ENCODE data around the gene NLGN1.

NLGN1 gene

GRCh38 chr3:173688216-173688842 is 290.8 kb downstream of the NLGN1 start:
- ATAC-seq = no peak
- H3K4me1 Mint-ChIP-seq = no peaks in the 10 kb centered on the region
- H3K27ac Mint-ChIP-seq = no peak overlapping the region
- no peaks in the 10 kb centered on the region for H3K27me3 Mint-ChIP-seq
- no peak for DNase-seq
- H3K4me3 Mint-ChIP-seq = no peak overlapping the region
- no peaks in the 10 kb centered on the region for H3K9me3 Mint-ChIP-seq

GRCh38 chr3:173690542-173691180 is 293.1 kb downstream of the NLGN1 start:
- Mint-ChIP-seq H3K9me3 (no peaks in the 10 kb centered on the region), H3K27ac (no peak overlapping the region), H3K27me3 (no peaks in the 10 kb centered on the region), H3K4me1 (no peaks in the 10 kb centered on the region), H3K4me3 (no peak overlapping the region)
- ATAC-seq = no peak
- DNase-seq = no peak

- ATAC-seq (no peak), DNase-seq (no peak)
- Mint-ChIP-seq H3K4me1 (no peaks in the 10 kb centered on the region), H3K9me3 (no peaks in the 10 kb centered on the region), H3K27me3 (no peaks in the 10 kb centered on the region), H3K27ac (no peak overlapping the region), H3K4me3 (no peak overlapping the region)
These were observed 301.8 kb downstream of the NLGN1 start for GRCh38 chr3:173699353-173699752.

- no peak overlapping the region for H3K4me3 Mint-ChIP-seq
- no peaks in the 10 kb centered on the region for H3K9me3 Mint-ChIP-seq
- no peak for DNase-seq
- no peaks in the 10 kb centered on the region for H3K27me3 Mint-ChIP-seq
- no peak overlapping the region for H3K27ac Mint-ChIP-seq
- no peaks in the 10 kb centered on the region for H3K4me1 Mint-ChIP-seq
- ATAC-seq = no peak
These were observed 302.8 kb downstream of the NLGN1 start for GRCh38 chr3:173700336-173700735.

GRCh38 chr3:173702561-173702960 is 305.0 kb downstream of the NLGN1 start:
- DNase-seq (no peak), ATAC-seq (no peak)
- H3K27ac Mint-ChIP-seq = no peak overlapping the region
- no peak overlapping the region for H3K4me3 Mint-ChIP-seq
- H3K27me3 Mint-ChIP-seq = no peaks in the 10 kb centered on the region
- H3K4me1 Mint-ChIP-seq = no peaks in the 10 kb centered on the region
- no peaks in the 10 kb centered on the region for H3K9me3 Mint-ChIP-seq

GRCh38 chr3:173703771-173704170 is 306.2 kb downstream of the NLGN1 start:
- ATAC-seq = no peak
- Mint-ChIP-seq H3K27ac (no peak overlapping the region), H3K9me3 (no peaks in the 10 kb centered on the region)

GRCh38 chr3:173706630-173707029 is 309.1 kb downstream of the NLGN1 start:
- Mint-ChIP-seq H3K4me1 (no peaks in the 10 kb centered on the region), H3K4me3 (no peak overlapping the region), H3K9me3 (no peaks in the 10 kb centered on the region), H3K27me3 (no peaks in the 10 kb centered on the region), H3K27ac (no peak overlapping the region)
- DNase-seq = no peak
- no peak for ATAC-seq

More at GRCh38 chr3:173703771-173704170, 306.2 kb downstream of the NLGN1 start:
- no peaks in the 10 kb centered on the region for H3K27me3 Mint-ChIP-seq
- no peak overlapping the region for H3K4me3 Mint-ChIP-seq
- DNase-seq = no peak
- no peaks in the 10 kb centered on the region for H3K4me1 Mint-ChIP-seq

- Mint-ChIP-seq H3K4me1 (no peaks in the 10 kb centered on the region), H3K4me3 (no peak overlapping the region), H3K27me3 (no peaks in the 10 kb centered on the region), H3K9me3 (no peaks in the 10 kb centered on the region), H3K27ac (no peak overlapping the region)
- no peak for DNase-seq
- ATAC-seq = no peak
These were observed 310.6 kb downstream of the NLGN1 start for GRCh38 chr3:173708191-173708590.

- DNase-seq (no peak), ATAC-seq (no peak)
- no peaks in the 10 kb centered on the region for H3K27me3 Mint-ChIP-seq
- H3K4me1 Mint-ChIP-seq = no peaks in the 10 kb centered on the region
- no peak overlapping the region for H3K4me3 Mint-ChIP-seq
- H3K27ac Mint-ChIP-seq = no peak overlapping the region
- H3K9me3 Mint-ChIP-seq = no peaks in the 10 kb centered on the region
These were observed 311.5 kb downstream of the NLGN1 start for GRCh38 chr3:173709026-173709425.

- ATAC-seq (no peak), DNase-seq (no peak)
- H3K27ac Mint-ChIP-seq = no peak overlapping the region
- H3K9me3 Mint-ChIP-seq = no peaks in the 10 kb centered on the region
- no peaks in the 10 kb centered on the region for H3K4me1 Mint-ChIP-seq
- H3K4me3 Mint-ChIP-seq = no peak overlapping the region
- H3K27me3 Mint-ChIP-seq = no peaks in the 10 kb centered on the region
These were observed 314.1 kb downstream of the NLGN1 start for GRCh38 chr3:173711619-173712018.

- peaks cover 4 to 7% of the 10 kb centered on the region in 2 donors for H3K9me3 Mint-ChIP-seq
- ATAC-seq = no peak
- no peak for DNase-seq
These were observed 322.0 kb downstream of the NLGN1 start for GRCh38 chr3:173719585-173719984.

GRCh38 chr3:173725507-173725906 is 328.0 kb downstream of the NLGN1 start:
- no peak overlapping the region for H3K4me3 Mint-ChIP-seq
- H3K4me1 Mint-ChIP-seq = no peaks in the 10 kb centered on the region
- ATAC-seq (no peak), DNase-seq (no peak)
- H3K27ac Mint-ChIP-seq = no peak overlapping the region
- H3K9me3 Mint-ChIP-seq = no peaks in the 10 kb centered on the region
- H3K27me3 Mint-ChIP-seq = no peaks in the 10 kb centered on the region

More at GRCh38 chr3:173719585-173719984, 322.0 kb downstream of the NLGN1 start:
- H3K27me3 Mint-ChIP-seq = no peaks in the 10 kb centered on the region
- no peak overlapping the region for H3K27ac Mint-ChIP-seq
- no peaks in the 10 kb centered on the region for H3K4me1 Mint-ChIP-seq
- no peak overlapping the region for H3K4me3 Mint-ChIP-seq

GRCh38 chr3:173730391-173730790 is 332.8 kb downstream of the NLGN1 start:
- H3K9me3 Mint-ChIP-seq = no peaks in the 10 kb centered on the region
- H3K4me1 Mint-ChIP-seq = no peaks in the 10 kb centered on the region
- no peak overlapping the region for H3K27ac Mint-ChIP-seq
- H3K4me3 Mint-ChIP-seq = no peak overlapping the region
- H3K27me3 Mint-ChIP-seq = no peaks in the 10 kb centered on the region
- DNase-seq (no peak), ATAC-seq (no peak)

- no peak for DNase-seq
- no peak for ATAC-seq
- Mint-ChIP-seq H3K27me3 (no peaks in the 10 kb centered on the region), H3K4me1 (no peaks in the 10 kb centered on the region), H3K4me3 (no peak overlapping the region), H3K27ac (no peak overlapping the region), H3K9me3 (no peaks in the 10 kb centered on the region)
These were observed 334.7 kb downstream of the NLGN1 start for GRCh38 chr3:173732237-173732636.

- Mint-ChIP-seq H3K27me3 (no peaks in the 10 kb centered on the region), H3K4me1 (no peaks in the 10 kb centered on the region), H3K4me3 (no peak overlapping the region), H3K27ac (no peak overlapping the region), H3K9me3 (no peaks in the 10 kb centered on the region)
- ATAC-seq (no peak), DNase-seq (no peak)
These were observed 335.6 kb downstream of the NLGN1 start for GRCh38 chr3:173733029-173733652.

- peaks cover 6 to 7% of the 10 kb centered on the region in 2 donors for H3K9me3 Mint-ChIP-seq
- no peak overlapping the region for H3K4me3 Mint-ChIP-seq
- H3K27ac Mint-ChIP-seq = no peak overlapping the region
- H3K27me3 Mint-ChIP-seq = no peaks in the 10 kb centered on the region
- H3K4me1 Mint-ChIP-seq = no peaks in the 10 kb centered on the region
- ATAC-seq (no peak), DNase-seq (no peak)
These were observed 336.9 kb downstream of the NLGN1 start for GRCh38 chr3:173734473-173734872.

Data from stimulated activated naive CD8-positive, alpha-beta T cell treated with anti-CD3 and anti-CD28 coated beads, Interleukin-15, amount 100 ng/mL, for 72 hours (primary cell).